ENCODE measurements around the gene IQCM.

- no peak for TF ChIP-seq CTCF (conservative IDR thresholded peaks at IDR 0.05 in 1 of 2, IDR thresholded peaks at IDR 0.05 in 1 of 2; ENCODE audit: low read depth in 1 of 2, low read length in 2 of 2)
- no peak for TF ChIP-seq EZH2 (IDR thresholded peaks at IDR 0.05; ENCODE audit: low read length, missing control alignments)
Observed at GRCh38 chr4:149595500-149595899, 220.1 kb downstream of the IQCM start.
